A673 (cell line): ENCODE measurements around the gene HOXC10. TPM values are rescaled to one million over a fixed set of nuclear protein-coding genes. Genes with fewer than 3 reads are reported as not detected.

Experiments
- BruUV-seq: library from RNA; stranded (reverse); fragments of 400-500 nt; replicated peaks from 2 replicates; lab custom pipeline; 2021; lab: Mats Ljungman, UMichigan
- CTCF ChIA-PET: fragments of 300-600 bp; sonication (Branson Sonifier 250); formaldehyde crosslinking; loops from one replicate; lab custom pipeline; 2022; ENCODE audit warnings: antibody characterized with exemption; lab: Charles Lee
- POLR2A ChIA-PET: fragments of 300-600 bp; sonication (Branson Sonifier 250); formaldehyde crosslinking; loops from one replicate; lab custom pipeline; 2022; ENCODE audit warnings: antibody characterized with exemption; ENCODE audit not compliant: low non-redundant PET; lab: Charles Lee
- DNase-seq: peaks from one replicate; pipeline ENCODE4 v3.0.0-alpha.2; 2015; ENCODE audit warnings: low spot score
- H3K27ac ChIP-seq: fragments of 200-600 bp; sonication (generic); 2 replicates; pipeline ENCODE4 v1.5.1; 2016; ENCODE audit warnings: mixed run types, low read depth, mild to moderate bottlenecking, mixed read lengths, antibody characterized with exemption, low read length; ENCODE audit not compliant: poor library complexity, severe bottlenecking
- H3K27me3 ChIP-seq: fragments of 200-600 bp; sonication (generic); replicated peaks from 2 replicates; pipeline ENCODE4 v1.6.1; 2017; ENCODE audit warnings: mixed run types, low read depth, mild to moderate bottlenecking, mixed read lengths, antibody characterized with exemption, low read length; ENCODE audit not compliant: insufficient read depth, poor library complexity
- H3K36me3 ChIP-seq: fragments of 200-600 bp; sonication (generic); 2 replicates; pipeline ENCODE4 v1.6.1; 2016; ENCODE audit warnings: mixed run types, mild to moderate bottlenecking, mixed read lengths, antibody characterized with exemption, low read length; ENCODE audit not compliant: insufficient read depth, poor library complexity, severe bottlenecking
- H3K4me1 ChIP-seq: fragments of 200-600 bp; sonication (generic); 2 replicates; pipeline ENCODE4 v1.6.1; 2017; ENCODE audit warnings: mixed run types, mild to moderate bottlenecking, mixed read lengths, antibody characterized with exemption, low read length; ENCODE audit not compliant: insufficient read depth, poor library complexity, severe bottlenecking
- H3K4me3 ChIP-seq: fragments of 200-600 bp; sonication (generic); 2 replicates; pipeline ENCODE4 v1.5.1; 2016; ENCODE audit warnings: low read depth, mixed run types, mild to moderate bottlenecking, mixed read lengths, low read length; ENCODE audit not compliant: poor library complexity, severe bottlenecking
- H3K9me3 ChIP-seq: fragments of 200-600 bp; sonication (generic); 2 replicates; pipeline ENCODE4 v1.6.1; 2016; ENCODE audit warnings: mixed run types, low read depth, mild to moderate bottlenecking, mixed read lengths, antibody characterized with exemption, low read length; ENCODE audit not compliant: poor library complexity, severe bottlenecking
- EZH2 ChIP-seq: fragments of 200-600 bp; sonication (generic); IDR thresholded peaks from 2 replicates; pipeline ENCODE4 v1.6.1; 2017; ENCODE audit warnings: borderline replicate concordance, low read depth, mild to moderate bottlenecking, mixed read lengths, antibody characterized with exemption, low read length; ENCODE audit not compliant: poor library complexity, severe bottlenecking
- intact Hi-C: fragments of 100-400 bp; cut with micrococcal nuclease; formaldehyde crosslinking; loops from one replicate; pipeline ENCODE4 v1.10.0; 2022; ENCODE audit not compliant: unreplicated experiment
- total RNA-seq: library from RNA; stranded (reverse); gene quantifications from 2 replicates; pipeline ENCODE4 v1.2.3, GENCODE V29; 2021
- TF ChIP-seq, protein P1 (sequence below): fragments of 300-800, 200-600 bp; sonication (generic); conservative IDR thresholded peaks from 2 replicates; pipeline ENCODE4 v1.5.1; 2017; ENCODE audit warnings: low read depth, mild to moderate bottlenecking, antibody characterized with exemption, low read length, moderate library complexity, mixed read lengths

HOXC10 gene
- total RNA-seq, 1 experiment from 2014 or later = 27.8 TPM

DNA sequence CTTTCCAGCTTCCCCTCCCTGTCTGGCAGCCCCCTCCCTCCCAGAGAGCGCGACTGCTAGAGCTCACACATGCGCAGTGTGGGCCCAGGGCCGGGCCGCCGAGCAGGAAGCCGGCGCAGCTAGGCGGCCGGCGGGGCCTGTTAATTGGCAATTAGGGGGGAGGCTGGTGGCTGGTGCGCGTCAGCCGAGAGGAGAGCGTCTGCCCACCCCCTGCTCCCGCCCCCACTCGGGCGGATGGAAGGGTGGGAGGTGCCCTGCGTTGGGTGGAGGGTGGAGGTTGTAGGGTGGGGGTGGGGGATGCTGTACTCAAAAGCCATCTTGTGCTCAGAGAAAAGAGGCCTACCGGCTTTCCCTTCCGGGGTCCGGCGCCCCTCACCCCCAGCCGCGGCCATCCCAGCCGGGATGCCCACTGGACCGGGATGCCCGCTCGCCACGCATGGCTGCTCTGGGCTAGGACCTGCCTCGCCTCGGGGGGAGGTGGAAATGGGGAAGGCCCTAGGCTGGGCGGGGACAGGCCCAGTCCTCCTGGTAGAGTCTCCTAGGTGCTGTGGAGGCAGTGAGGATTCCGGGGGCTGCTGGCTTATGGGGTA lies 33.0 kb downstream of the HOXC10 start:
- DNase-seq = peak; percentile 99
- no peaks in the 10 kb centered on the region for H3K36me3 ChIP-seq
- intact Hi-C loops = no loop called here
- peak overlapping the region; percentile 97 for H3K27ac ChIP-seq
- peak overlapping the region; percentile 68 for H3K4me3 ChIP-seq
- peaks cover 59% of the 10 kb centered on the region for H3K4me1 ChIP-seq
- H3K27me3 ChIP-seq = no peaks in the 10 kb centered on the region
- no TSS peak for BruUV-seq
- TF ChIP-seq EZH2 = no peak
- TF ChIP-seq, protein P1, sequence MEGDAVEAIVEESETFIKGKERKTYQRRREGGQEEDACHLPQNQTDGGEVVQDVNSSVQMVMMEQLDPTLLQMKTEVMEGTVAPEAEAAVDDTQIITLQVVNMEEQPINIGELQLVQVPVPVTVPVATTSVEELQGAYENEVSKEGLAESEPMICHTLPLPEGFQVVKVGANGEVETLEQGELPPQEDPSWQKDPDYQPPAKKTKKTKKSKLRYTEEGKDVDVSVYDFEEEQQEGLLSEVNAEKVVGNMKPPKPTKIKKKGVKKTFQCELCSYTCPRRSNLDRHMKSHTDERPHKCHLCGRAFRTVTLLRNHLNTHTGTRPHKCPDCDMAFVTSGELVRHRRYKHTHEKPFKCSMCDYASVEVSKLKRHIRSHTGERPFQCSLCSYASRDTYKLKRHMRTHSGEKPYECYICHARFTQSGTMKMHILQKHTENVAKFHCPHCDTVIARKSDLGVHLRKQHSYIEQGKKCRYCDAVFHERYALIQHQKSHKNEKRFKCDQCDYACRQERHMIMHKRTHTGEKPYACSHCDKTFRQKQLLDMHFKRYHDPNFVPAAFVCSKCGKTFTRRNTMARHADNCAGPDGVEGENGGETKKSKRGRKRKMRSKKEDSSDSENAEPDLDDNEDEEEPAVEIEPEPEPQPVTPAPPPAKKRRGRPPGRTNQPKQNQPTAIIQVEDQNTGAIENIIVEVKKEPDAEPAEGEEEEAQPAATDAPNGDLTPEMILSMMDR = no peak
- ChIA-PET POLR2A (interaction anchor here (0.6 to 0.7 kb wide), 4 partner anchors 8 to 78 kb away, joined by 3 to 24 read pairs (median 10); no protein-coding TSS in a partner anchor), CTCF (interaction anchor here (0.7 to 2.2 kb wide), 6 partner anchors 9 to 827 kb away, joined by 3 to 21 read pairs (median 12); partner anchors contain the start of genes HOXC10 and HOXC8)
- no peaks in the 10 kb centered on the region for H3K9me3 ChIP-seq

DNA sequence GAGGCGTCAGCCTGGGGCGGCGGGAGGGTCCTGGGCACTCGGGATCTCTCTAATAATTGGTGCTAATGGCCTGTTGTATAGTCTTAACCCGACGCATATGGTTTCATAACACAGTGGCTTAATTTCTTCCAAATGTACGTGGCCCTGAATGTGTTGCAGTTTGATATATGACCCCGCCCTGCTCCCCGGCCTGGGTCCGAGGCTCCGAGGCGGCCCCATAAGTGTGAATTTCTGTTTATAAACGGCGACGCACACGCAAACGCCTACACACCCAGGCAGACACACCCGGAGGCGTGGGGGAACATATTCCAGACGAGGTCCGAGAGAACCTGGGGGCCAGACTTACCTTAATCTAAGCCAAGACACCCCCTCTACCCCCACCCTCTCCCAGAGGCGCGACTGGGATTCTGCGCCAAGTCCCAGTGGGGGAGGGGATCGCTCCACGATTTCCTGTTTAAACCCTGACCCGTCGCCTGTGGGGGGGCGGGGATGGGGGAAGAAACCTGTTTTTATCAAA lies 33.6 kb downstream of the HOXC10 start:
- BruUV-seq = TSS peak; percentile 27
- Histone ChIP-seq H3K4me3 (peak overlapping the region; percentile 68), H3K36me3 (no peaks in the 10 kb centered on the region), H3K27me3 (no peaks in the 10 kb centered on the region), H3K9me3 (no peaks in the 10 kb centered on the region), H3K4me1 (peaks cover 59% of the 10 kb centered on the region), H3K27ac (peak overlapping the region; percentile 97)
- ChIA-PET POLR2A (no interaction called here), CTCF (no interaction called here)
- TF ChIP-seq EZH2 = no peak
- TF ChIP-seq, protein P1 = no peak
- intact Hi-C loops = no loop called here
- DNase-seq = peak; percentile 80

DNA sequence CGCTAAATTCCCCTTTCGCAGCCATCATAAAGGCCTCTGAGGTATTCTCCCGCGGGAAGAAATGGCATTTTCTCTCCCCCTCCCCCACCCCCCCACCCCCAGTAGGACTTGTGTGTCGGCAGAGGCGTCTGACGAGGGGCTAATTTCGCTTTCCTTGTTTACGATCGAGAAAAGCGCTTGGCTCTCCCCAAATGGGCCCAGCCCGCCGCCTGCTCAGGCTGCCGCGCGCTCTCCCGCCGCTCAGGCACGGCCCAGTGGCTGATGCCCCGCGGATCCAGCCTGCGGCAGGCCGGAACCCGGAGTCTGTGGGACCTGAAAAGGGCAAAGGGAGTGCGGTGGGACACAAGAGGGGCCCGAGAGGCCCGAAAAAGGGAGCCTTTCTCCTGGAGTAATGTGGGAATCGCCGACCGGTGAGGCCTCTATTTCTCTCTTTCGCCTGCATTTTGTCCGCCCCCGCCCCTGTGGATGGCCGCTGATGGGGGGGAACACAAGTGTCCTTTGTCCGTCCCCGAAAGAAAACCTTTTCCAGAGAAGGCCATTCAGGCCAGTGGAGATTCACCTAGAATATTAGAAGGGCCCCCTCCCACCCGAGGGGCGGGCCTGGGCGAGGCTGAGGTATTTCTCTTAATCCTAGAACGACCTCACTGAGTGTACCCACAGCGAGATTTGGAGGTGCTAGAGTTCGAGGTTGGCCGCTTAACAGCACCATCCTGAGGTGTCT lies 34.3 kb downstream of the HOXC10 start:
- peak; percentile 81 for DNase-seq
- Histone ChIP-seq H3K36me3 (no peaks in the 10 kb centered on the region), H3K4me3 (peak overlapping the region; percentile 68), H3K27me3 (no peaks in the 10 kb centered on the region), H3K9me3 (no peaks in the 10 kb centered on the region), H3K4me1 (peaks cover 66% of the 10 kb centered on the region), H3K27ac (peak overlapping the region; percentile 97)
- TF ChIP-seq, protein P1 = no peak
- TF ChIP-seq EZH2 = no peak
- intact Hi-C loops = no loop called here
- TSS peak; percentile 27 for BruUV-seq
- ChIA-PET CTCF (no interaction called here), POLR2A (interaction anchor here (0.5 kb wide), 1 partner anchor 172 kb away, joined by 6 read pairs; no protein-coding TSS in a partner anchor)
